HG03571 (cell line): ENCODE results near the gene UPK3A.
"Not testable (repeated sequence)": the region's sequence is repeated elsewhere in the genome, so short reads cannot be mapped to it uniquely, and the experiment has no call there.

Experiments
- ATAC-seq: cut with Tn5 transposase; IDR thresholded peaks from one replicate; pipeline ENCODE4 v1.9.1; 2021; ENCODE audit not compliant: unreplicated experiment

UPK3A gene

DNA sequence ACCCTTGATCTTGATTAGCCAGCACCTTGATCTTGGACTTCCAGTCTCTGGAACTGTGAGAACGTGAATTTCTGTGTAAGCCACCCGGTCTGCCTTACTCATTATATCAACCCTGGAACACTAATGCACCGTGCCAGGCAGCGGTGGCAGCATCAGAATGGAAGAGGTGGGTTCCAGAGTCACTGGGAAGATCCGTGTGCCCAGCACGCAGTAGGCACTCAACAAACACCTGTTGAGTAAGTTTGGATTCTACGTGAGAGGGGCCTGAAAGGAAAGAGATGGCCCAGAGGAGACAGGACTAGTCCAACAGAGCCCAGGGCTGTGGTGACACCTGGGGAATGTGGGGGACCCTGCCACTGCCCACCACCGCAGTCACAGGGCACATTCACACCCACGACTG, 6.6 kb upstream of the UPK3A start:
- no peak for ATAC-seq

DNA sequence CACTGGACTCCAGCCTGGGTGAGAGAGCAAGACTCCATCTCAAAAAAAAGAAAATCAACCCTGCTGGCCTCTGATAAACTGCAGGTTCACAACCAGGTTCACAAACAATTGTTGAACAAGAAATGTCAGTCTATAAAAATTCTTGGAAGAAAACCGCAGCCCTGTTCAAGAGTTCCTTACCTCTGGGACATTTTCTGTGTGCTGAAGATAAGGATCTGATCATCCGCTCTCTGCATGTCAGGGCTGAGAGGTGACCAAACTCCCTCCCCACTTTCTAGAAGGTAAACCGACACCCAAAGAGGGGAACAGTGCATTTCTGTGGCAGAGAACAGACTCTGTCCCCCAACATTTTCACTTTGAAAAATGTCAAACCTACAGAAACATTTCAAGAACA, 4.2 kb upstream of the UPK3A start:
- no peak for ATAC-seq

DNA sequence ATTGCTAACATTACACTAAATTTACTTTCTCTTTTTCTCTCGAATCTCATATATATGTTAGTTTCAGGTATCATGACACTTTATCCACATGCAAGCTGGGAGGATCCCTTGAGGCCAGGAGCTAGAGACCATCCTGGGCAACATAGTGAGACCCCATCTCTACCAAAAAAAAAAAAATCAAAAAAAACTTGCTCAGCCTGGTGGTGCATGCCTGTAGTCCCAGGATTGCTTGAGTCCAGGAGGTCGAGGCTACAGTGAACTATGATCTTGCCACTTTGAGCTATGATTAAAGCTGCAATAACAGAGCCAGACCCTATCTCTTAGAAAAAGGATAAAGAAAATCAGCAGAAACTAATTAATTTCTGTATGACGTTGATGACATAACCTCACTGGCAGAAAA, 3.7 kb upstream of the UPK3A start:
- ATAC-seq = no peak

DNA sequence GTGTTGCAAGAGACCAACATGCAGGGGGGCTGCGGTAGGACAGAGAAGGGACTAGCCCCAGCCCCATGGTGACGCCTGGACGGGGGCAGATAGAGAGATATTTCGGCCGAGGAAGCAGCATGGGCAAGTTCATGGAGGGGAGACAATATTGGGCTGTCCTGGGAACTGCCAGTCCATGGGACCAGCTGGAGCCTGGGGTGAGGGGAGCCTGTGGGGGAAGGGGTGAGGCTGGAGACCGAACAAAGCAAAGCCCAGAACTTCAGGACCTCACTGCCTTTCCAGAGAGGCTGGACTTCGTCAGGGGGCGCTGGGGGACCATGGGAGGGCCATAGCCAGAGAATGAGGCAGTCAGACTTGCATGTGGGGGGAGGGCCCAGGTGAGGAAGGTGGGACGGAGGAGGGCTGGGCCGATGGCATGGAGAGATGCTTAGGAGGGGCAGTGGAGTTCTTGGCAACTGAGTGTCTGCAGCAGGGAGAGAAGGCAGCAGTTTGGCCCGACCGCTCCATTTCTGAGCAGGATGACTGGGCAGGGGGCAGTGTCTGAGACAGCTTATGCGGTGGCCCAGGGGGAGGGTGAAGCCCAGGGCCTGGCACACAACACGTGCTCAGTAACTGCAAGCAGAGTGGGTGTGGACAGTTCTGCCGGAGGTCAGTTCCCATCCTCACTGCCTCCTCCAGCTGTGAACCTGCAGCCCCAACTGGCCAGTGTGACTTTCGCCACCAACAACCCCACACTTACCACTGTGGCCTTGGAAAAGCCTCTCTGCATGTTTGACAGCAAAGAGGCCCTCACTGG, 712 bp downstream of the UPK3A start:
- ATAC-seq = no peak

DNA sequence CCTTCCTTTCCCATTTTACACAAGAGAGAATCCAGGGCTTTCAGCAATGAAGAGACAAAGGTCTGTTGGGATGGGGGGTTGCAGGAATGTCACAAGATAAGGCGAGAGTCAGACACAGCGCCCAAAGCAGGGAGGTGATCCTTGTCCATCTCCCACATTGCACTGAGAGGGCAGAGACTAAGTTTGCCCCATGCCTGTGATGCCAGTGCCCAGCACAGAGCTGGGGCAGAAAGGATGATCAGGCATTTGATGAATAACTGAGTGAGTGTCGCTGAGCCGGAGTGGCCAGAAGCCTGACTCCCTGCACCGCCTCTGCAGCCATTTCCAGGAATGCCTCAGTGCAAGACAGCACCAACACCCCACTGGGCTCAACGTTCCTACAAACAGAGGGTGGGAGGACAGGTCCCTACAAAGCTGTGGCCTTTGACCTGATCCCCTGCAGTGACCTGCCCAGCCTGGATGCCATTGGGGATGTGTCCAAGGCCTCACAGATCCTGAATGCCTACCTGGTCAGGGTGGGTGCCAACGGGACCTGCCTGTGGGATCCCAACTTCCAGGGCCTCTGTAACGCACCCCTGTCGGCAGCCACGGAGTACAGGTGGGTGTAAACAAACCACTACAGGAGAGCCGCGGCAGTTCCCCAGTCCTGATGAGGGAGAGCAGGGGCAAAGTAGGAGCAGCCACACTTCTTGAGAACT, 2.3 kb downstream of the UPK3A start:
- no peak for ATAC-seq

DNA sequence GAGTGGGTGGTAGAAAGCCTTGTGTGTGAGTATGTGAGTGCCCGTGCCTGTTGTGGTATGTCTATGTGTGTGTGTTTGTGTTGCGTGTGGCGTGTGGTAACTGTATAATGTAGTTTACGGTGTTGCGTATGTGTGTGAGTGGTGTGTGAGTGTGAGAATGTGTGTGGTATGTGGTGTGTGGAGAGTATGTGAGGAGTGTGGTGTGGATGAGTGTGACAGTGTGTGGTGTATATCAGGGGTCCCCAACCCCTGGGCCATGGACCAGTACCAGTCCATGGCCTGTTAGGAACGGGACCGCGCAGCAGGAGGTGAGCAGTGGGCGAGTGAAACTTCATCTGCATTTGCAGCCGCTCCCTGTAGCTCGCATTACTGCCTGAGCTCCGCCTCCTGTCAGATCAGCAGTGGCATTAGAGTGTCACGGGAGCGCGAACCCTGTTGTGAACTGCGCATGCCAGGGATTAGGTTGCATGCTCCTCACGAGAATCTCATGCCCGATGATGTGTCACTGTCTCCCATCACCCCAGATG, 5.7 kb downstream of the UPK3A start:
- ATAC-seq = no peak

DNA sequence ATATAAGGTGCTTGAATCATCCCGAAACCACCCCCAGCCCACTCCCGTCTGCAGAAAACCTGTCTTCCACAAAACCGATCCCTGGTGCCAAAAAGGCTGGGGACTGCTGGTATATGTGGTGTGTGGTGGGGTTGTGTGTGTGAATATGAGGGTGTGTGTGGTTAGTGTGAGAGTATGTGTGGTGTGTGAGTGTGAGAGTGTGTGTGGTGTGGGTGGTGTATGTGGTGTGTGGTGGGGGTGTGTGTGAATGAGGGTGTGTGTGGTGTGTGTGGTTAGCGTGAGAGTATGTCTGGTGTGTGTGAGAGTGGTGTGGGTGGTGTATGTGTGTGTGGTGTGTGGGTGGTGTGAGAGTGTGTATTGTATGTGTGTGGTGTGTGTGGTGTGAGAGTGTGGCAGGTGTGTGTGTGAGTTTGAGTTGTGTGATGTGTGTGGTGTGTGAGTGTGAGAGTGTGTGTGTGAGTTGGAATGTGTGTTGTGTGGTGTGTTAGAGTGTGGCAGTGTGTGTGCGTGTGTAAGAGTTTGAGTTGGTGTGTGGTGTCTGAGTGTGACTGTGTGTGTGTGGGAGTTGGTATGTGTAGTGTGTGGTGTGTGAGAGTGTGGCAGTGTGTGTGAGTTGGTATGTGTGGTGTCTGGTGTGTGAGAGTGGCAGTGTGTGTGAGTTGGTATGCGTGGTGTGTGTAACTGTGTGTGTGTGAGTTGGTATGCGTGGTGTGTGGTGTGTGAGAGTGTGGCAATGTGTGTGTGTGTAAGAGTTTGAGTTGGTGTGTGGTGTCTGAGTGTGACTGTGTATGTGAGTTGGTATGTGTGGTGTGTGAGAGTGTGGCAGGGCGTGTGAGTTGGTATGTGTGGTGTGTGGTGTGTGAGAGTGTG, 6.5 kb downstream of the UPK3A start:
- no peak for ATAC-seq

DNA sequence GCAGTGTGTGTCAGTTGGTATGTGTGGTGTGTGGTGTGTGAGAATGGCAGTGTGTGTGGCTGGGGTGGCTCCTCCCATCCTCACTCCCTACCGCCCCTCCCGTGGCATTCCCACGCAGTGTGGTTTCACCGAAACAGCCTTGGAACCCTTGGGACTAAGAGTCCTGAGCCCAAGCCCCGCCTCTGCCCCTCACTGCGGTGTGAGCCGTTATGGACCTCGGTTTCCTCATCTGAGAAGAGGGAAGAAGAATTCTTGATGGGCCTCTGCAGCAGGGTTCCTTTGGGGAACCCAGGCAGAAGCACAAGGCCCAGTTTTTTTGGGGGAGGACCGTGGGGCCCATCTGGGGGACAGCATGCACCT, 7.2 kb downstream of the UPK3A start:
- no peak for ATAC-seq

DNA sequence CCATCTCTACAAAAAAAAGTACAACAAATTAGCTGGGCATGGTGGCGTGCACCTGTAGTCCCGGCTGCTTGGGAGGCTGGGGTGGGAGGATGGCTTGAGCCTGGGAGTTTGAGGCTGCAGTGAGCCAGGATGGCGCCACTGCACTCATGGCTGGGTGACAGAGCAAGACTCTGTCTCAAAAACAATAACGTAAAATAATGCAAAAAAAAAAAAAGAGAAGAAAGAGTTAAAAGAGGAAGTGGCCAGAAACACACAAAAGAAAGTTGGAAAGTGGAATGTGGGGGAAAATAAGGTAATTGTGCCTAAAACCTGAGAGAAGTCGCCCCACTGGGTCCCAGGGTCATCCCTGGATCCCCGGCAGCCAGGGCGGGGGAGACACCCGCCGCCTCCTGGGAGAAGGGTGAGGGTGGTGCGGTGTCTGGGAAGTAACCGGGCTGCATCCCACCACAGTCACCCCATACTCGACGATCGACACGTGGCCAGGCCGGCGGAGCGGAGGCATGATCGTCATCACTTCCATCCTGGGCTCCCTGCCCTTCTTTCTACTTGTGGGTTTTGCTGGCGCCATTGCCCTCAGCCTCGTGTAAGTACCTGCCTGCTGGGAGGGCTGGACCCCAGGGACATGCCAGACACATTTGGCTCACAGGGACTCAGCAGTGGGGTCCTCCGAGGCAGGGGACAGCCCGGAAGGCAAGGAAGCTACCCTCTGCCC, 8.1 kb downstream of the UPK3A start:
- ATAC-seq = no peak

DNA sequence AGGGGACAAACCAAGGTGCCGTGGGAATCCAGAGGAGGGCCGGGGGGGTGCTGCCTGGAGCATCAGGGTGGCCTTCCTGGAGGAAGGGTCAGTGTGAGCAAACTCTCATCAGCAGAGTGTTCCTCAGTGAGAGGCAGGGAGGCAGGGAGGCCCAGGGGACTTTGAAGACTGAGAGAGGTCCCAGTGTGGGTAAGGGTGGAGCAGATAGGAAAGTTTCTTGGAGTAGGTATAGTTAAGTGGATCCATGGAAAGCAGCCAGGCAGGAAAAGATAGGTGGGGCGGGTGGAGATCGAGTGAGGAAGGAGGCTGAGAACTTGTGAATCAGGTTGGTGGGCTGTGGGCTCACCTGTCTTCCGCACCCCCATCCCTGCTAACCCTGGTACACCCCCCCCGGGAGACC, 9.3 kb downstream of the UPK3A start:
- no peak for ATAC-seq

DNA sequence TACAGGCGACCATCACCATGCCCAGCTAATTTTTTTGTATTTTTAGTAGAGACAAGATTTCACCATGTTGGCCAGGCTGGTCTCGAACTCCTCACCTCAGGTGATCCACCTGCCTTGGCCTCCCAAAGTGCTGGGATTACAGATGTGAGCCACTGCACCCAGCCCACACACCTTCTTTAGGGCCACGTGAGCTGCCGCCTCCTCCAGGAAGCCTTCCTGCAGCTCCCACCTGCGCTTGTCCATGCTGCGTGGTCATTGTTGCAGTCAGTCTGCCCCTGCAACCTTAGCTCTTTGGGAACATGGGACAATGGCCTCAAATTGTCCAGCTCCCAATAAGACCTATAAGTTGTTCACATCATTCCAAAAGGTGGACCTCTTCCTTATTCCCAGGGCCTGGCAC, 10.3 kb downstream of the UPK3A start:
- not testable (repeated sequence) for ATAC-seq

DNA sequence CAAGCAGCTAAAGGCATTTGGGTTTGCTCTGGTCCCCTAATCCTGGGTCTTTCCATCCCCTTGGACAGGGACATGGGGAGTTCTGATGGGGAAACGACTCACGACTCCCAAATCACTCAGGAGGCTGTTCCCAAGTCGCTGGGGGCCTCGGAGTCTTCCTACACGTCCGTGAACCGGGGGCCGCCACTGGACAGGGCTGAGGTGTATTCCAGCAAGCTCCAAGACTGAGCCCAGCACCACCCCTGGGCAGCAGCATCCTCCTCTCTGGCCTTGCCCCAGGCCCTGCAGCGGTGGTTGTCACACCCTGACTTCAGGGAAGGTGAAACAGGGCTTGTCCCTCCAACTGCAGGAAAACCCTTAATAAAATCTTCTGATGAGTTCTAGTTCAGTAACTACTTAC, 10.7 kb downstream of the UPK3A start:
- no peak for ATAC-seq

DNA sequence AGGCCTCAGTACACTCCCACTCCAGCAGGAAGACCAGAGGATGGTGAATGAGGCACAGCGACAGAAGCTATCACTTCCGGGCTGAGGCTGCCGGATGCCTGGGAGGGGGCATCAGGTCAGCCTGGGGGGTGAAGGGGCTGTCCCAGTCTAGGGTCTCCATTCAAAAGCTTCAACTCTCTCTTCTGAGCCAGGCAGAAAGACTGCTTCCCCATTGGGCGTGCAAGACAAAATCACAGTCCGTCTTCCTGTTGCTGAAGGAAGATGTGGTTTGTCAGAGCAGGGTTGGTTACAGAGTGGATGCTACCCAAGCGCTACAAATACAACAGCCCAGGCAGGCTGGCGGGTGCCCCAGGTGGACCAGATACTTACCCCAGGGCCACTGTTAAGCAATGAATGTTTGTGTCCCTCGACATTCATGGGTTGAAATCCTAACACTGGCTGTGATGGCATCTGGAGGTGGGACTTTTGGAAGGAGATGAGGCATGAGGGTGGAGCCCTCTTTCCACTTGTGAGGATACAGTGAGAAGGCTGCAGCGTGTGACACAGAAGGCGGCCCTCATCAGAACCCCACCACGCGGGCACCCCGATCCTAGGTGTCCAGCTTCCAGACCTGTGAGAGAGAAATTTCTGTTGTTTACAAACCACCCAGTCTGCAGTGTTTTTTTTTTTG, 12.0 kb downstream of the UPK3A start:
- no peak for ATAC-seq

DNA sequence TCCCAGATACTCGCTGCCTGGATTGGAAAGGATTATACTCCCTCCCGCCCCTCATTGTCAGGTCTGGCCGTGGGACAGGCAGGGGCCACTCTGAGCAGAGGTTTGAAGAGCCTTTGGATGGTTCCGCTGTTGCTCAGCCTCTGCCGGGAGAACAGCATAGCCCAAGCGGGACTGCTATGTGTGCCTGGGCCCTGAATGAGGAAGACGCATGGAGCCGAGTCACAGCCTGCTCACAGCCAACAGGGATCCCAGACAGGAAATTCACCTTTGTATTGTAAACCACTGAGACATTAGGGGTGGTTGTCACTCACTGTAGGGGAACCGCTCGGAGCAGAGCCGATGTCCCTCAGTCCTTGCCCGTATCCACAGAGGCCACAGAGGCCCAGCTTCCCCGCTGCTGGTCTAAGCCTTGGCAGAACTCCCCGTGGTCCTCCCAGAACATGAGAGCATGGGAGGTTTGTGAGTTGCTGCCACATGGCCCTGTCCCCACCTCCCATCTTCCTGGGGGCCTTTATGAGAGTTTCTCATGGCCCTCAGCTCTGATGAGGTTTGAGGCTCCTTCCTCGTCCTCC, 14.3 kb downstream of the UPK3A start:
- ATAC-seq = no peak

DNA sequence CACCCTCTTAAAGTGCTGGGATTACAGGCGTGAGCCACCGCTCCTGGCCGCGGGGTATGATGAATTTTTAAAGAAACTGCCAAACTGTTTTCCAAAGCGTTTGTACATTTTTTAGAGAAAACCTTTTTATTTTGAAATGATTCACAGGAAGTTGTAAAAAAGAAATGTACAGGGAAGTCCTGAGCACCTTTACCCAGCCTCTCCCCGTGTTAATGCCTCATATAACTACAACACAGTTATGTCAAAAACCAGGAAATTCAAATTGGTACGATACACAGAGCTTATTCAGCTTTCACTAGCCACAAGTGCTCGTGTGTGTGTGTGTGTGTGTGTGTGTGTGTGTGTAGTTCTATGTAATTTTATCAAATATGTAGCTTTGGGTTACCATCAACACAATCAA, 18.0 kb downstream of the UPK3A start:
- ATAC-seq = no peak

DNA sequence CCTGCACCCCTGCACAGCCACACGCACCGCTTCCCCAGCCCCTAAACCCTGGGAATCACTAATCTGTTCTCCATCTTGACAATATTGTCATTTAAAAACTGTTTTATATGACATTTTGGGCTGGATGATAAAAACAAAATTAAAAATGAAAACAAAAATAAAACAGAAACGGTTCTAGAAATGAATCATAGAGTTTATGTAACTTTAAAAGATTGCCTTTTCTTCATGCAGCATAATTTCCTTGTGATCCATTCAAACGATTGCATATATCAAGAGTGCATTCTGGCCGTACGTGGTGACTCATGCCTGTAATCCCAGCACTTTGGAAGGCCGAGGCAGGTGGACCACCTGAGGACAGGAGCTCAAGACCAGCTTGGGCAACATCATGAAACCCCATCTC, 18.4 kb downstream of the UPK3A start:
- ATAC-seq = no peak

DNA sequence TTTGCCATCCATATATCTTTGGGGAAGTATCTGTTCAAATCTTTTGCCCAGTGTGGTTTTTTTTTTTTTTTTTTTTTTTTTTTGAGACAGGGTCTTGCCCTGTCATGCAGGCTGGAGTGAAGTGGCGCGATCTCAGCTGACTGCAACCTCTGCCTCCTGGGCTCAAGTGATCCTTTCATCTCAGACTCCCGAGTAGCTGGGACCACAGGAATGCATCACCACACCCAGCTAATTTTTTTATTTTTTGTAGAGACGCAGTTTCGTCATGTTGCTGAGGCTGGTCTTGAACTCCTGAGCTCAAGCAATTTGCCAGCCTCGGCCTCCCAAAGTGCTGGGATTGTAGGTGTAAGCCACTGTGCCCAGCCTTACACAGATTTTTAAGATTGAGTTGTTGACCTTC, 20.2 kb downstream of the UPK3A start:
- ATAC-seq = no peak

DNA sequence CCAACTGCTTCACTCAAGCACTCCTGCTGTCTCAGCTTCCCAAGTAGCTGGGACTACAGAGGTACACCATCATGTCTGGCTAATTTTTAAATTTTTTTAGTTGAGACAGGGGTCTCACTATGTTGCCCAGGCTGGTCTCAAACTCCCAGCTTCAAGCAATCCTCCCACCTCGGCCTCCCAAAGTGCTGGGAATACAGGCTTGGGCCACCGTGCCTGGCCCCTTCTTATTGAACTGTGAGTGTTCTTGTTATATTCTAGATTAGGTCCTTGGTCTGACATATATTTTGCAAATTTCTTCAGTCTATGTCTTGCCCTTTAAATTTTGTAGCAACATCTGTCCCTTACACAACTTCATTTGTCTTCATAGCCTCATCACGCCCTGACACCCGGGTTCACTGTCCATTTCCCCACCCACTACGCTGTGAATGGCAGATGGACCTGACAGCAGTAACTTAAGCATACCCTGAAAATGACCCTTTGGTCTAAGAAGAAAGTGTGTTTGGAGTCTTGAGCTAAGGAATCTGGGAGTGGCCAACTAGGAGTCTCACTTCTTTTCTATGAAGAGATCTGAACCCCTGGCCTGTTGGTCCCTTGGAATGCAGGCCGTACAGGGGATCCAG, 20.8 kb downstream of the UPK3A start:
- ATAC-seq = no peak

DNA sequence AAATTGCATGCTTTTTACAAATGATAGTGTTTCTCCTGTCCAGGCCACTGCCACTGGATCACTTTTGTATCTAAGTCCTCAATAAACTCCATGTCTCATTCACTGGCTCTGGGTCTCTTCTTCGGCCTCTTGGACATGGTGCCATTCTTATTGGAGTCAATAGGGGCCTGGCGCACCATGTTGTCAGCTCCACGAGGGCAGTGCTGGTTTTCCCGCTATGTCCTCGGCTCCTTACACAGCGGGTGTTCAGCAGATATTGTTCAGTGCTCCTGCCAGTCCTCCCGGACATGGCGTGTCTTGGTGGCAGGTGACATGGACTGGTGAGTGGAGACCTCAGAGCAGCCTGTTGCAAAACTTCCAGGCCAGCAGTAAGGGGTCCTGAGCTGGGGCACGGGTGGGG, 21.4 kb downstream of the UPK3A start:
- no peak for ATAC-seq
